ENCODE results near the gene RPL35. TPM values are rescaled to one million over a fixed set of nuclear protein-coding genes. Genes with fewer than 3 reads are reported as not detected.

Gene RPL35
- total and polyA plus RNA-seq, 2 experiments from 2014 or later, result 1,202 to 4,143 TPM

GRCh38 chr9:124897570-124898460 lies 36.1 kb upstream of the RPL35 start:
- Mint-ChIP-seq H3K27ac (no peak overlapping the region), H3K4me1 (peaks cover 13% of the 10 kb centered on the region), H3K36me3 (ENCODE audit: low read depth) (peaks cover 4% of the 10 kb centered on the region; the same call in 2 of the 3 replicates), H3K9me3 (no peaks in the 10 kb centered on the region), H3K27me3 (ENCODE audit: insufficient read depth, low read depth, poor library complexity) (peaks cover 8% of the 10 kb centered on the region), H3K4me3 (no peak overlapping the region)
- no peak overlapping the region for H2AFZ ChIP-seq
- H3K79me2 ChIP-seq (replicated peaks; ENCODE audit: insufficient read depth), result no peaks in the 10 kb centered on the region
- ATAC-seq (no peak), DNase-seq (ENCODE audit: low spot score) (no peak)
- H3K4me3 ChIP-seq, result no peak overlapping the region
- H3K36me3 ChIP-seq (ENCODE audit: insufficient read depth), result no peaks in the 10 kb centered on the region
- H3F3A ChIP-seq (replicated peaks; ENCODE audit: low read depth), result 0 out of 2 replicates have a peak, but pooled peaks cover 4% of the 10 kb centered on the region
- no peak overlapping the region for H3K27ac ChIP-seq (ENCODE audit: low read depth)
- peaks cover 3% of the 10 kb centered on the region; the same call in 1 of the 2 replicates for H4K20me1 ChIP-seq (replicated peaks; ENCODE audit: insufficient read depth)
- H3K4me1 ChIP-seq (ENCODE audit: insufficient read depth), result peaks cover 9% of the 10 kb centered on the region
- H3K4me2 ChIP-seq, result no peak overlapping the region
- H3K27me3 ChIP-seq (ENCODE audit: insufficient read depth), result no peaks in the 10 kb centered on the region
- TF ChIP-seq ZNF114 (CRISPR knock-in tag; IDR thresholded peaks at IDR 0.05), result no peak
- no peak for TF ChIP-seq ZNF331 (CRISPR knock-in tag; IDR thresholded peaks at IDR 0.05; ENCODE audit: low read depth)
- no peak for TF ChIP-seq EZH2 (IDR thresholded peaks at IDR 0.05; ENCODE audit: low read depth, unreplicated experiment)
- TF ChIP-seq CTCF (conservative IDR thresholded peaks at IDR 0.05; ENCODE audit: low read depth in 2 of 2), result no peak
- TF ChIP-seq STAT1 (IDR thresholded peaks at IDR 0.05; ENCODE audit: unreplicated experiment), result no peak
- TF ChIP-seq NANOG (IDR thresholded peaks at IDR 0.05; ENCODE audit: borderline replicate concordance), result no peak
- no peak for TF ChIP-seq POLR2AphosphoS5 (IDR thresholded peaks at IDR 0.05; ENCODE audit: low read depth)
- no peak for TF ChIP-seq ZNF462 (CRISPR knock-in tag; IDR thresholded peaks at IDR 0.05)
- no peak for TF ChIP-seq EZH2phosphoT487 (IDR thresholded peaks at IDR 0.05; ENCODE audit: unreplicated experiment)
- no peak for TF ChIP-seq CREB1 (CRISPR knock-in tag; IDR thresholded peaks at IDR 0.05; ENCODE audit: low read depth)
- TF ChIP-seq, protein P1, sequence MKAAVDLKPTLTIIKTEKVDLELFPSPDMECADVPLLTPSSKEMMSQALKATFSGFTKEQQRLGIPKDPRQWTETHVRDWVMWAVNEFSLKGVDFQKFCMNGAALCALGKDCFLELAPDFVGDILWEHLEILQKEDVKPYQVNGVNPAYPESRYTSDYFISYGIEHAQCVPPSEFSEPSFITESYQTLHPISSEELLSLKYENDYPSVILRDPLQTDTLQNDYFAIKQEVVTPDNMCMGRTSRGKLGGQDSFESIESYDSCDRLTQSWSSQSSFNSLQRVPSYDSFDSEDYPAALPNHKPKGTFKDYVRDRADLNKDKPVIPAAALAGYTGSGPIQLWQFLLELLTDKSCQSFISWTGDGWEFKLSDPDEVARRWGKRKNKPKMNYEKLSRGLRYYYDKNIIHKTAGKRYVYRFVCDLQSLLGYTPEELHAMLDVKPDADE (IDR thresholded peaks at IDR 0.05), result no peak
- TF ChIP-seq REST (IDR thresholded peaks at IDR 0.05; ENCODE audit: unreplicated experiment), result no peak
- no peak for TF ChIP-seq JUNB (IDR thresholded peaks at IDR 0.05; ENCODE audit: unreplicated experiment)
- H3K9me2 ChIP-seq (ENCODE audit: insufficient read depth), result no peaks in the 10 kb centered on the region

All from GM23338 (cell line).